Adipose tissue (tissue), 3 donors: ENCODE data around the gene ABCB6. TPM values are rescaled to one million over a fixed set of nuclear protein-coding genes. Genes with fewer than 3 reads are reported as not detected.
A peak's percentile ranks its signal among the peaks of the same experiment; 100 is the strongest.
"Not testable (repeated sequence)": the region's sequence is repeated elsewhere in the genome, so short reads cannot be mapped to it uniquely, and the experiment has no call there.

Experiments used
- H3K27ac ChIP-seq: one replicate; pipeline ENCODE4 v1.5.1; 2013; ENCODE audit warnings: low read depth, low read length
- WGBS, 3 donors: extraction: QIAGEN DNeasy Blood & Tissue Kit; methylation state at CpG; one replicate each; pipeline ENCODE4 v1.1.7; 2013; 5-methylcytosine and 5-hydroxymethylcytosine counted together
- polyA plus RNA-seq, 3 donors: library from polyadenylated mRNA; stranded (reverse); fragments of 200-250 nt; gene quantifications; one replicate each; pipeline ENCODE4 v1.2.3, GENCODE V29; 2013
- donor health status: healthy with polysubstance abuse.
- donor health status: Bipolar disorder and iron deficiency.
- donor health status: healthy.

ABCB6 gene
- 10 to 100 TPM; 15.3 to 43.3 (median 28.1) TPM for polyA plus RNA-seq

DNA sequence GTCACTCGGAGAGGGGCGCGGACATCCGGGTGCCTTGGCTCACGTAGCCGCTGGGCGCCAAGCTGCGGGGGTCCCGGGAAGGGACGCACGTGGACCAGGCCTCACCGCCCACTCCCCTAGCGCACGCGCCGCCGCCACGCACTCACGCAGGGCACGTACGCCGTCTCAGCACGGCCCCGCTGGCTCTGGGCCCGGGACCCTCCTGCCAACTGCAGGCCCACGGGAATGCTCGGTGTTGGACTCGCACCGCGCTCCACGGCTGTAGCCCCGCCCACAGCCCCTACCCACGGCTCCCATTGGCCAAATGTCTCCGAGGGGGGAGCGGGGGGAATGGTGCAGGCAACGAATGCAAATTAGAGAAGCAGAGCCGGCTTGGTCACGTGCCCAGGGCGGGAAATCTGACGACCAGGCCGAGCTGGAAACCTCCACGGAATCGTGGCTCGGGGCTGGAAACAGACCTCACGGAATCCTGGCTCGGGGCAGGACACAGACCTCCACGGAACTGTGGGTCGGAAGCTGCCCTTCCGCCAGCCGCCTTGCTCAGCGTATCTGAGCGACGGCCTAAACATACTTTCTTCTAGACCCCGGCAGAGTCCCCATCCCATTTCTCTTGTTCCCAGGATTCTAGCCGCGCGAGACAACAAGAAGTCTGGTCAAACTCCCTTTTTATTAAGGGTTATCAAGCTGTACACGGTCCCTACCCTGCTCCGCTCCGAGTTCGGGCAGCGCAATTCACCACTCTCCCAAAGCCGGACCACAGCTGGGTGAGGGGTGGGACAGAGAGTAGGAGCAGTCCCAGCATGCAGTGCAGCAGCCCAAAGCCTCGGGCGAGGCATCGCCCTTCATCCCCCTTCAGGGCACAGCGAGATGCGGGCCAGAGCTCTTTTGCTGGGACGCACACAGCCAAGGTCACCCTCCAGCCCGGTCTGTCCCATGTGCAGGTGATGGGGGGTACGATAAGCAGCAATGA lies at the start of gene ABCB6:
TSS of gene ABCB6 (minus strand) at position 227 of the 970 bp plus-strand sequence. CDS start 285 bp downstream, outside the sequence.
- 8% methylated on average over 62 to 71 of the region's 71 CpGs for WGBS, 3 donors
- peak within 1 kb of the TSS; percentile 75 for H3K27ac ChIP-seq

DNA sequence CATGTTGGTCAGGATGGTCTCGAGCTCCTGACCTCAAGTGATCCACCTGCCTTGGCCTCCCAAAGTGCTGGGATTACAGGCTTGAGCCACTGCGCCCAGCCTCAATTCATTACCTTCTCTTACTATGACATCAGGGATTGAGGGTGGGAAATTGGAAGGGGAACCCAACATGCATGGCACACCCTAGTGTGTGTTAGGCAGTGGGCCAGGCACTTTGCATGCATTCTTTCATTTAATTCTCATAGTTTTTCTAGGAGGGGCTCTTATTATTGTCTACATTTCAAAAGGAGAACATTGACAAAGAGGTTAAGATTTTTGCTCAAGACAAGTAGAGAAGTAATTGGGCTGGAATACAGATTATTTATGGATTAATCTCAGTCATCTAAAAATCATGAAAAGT lies 49.5 kb upstream of the ABCB6 start:
- 78 to 90% (median 84%) methylated on average over 2 of the region's 2 CpGs for WGBS, 3 donors
- H3K27ac ChIP-seq, result no peak overlapping the region

DNA sequence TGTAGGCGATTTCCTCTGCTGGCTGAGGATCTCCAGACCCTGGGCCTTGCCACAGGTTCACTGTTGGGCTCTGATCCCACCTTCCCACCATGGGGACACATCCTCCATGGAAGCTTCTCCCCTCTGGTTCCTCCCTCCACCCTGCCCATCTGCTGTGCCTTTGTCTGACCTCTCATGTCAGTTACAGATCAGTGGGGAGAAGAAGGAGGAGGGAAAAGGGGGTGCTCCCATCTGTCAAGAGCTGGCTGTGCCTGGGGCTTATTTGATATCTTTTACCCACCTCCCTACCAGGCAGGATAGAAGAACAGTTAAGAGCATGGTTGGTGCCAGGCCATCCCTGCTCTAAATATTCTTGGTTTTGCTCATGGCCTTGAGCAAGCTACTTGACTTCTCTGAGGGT lies 48.1 kb upstream of the ABCB6 start:
- 83 to 94% methylated on average over 1 of the region's 1 CpG; no CpG with 5 or more reads in 1 of the 3 donors for WGBS, 3 donors
- no peak overlapping the region for H3K27ac ChIP-seq

GRCh38 chr2:219266232-219266631 lies 47.5 kb upstream of the ABCB6 start:
- no peak overlapping the region for H3K27ac ChIP-seq
- WGBS, 3 donors, result 67 to 77% (median 75%) methylated on average over 5 of the region's 5 CpGs

DNA sequence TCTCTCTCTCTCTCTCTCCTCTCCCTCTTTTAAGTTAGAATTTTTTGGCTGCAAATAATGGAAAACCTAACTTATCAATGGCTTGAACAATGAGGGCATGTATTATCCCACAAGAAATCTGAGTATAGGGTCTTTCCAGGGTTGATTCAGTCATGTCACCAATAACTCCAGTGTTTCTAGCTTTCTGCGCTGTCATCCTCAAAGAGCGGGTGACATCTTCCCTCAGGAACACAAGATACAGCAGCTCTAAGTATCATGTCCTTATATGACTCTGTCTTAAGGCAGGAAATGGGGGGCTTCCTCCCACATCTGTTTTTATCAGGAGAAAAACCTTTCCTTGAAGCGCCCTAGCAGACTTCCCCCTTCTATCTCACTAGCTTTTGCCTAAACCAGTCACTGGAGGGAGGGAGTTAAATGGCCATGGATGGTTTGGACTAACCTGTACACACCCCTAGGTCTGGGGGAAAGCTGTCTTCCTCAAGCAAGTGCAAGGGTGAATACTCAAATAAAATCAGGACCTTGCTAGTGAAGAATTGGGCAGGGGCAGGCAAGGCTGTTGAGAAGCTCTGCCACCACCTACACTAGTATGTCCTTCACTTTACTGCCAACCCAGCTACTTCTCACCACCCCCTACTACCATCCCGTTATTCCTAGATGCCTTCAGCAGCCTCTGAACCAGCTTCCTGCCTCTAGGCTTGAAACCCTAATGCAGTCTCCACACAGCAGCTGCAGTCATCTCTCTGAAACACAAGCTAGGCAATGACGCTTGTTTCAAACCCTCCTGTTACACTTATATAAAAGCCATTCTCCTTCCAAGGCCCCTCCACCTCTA lies 42.5 kb upstream of the ABCB6 start:
- no peak overlapping the region for H3K27ac ChIP-seq
- WGBS, 3 donors, result 53 to 69% (median 57%) methylated on average over 5 of the region's 5 CpGs

DNA sequence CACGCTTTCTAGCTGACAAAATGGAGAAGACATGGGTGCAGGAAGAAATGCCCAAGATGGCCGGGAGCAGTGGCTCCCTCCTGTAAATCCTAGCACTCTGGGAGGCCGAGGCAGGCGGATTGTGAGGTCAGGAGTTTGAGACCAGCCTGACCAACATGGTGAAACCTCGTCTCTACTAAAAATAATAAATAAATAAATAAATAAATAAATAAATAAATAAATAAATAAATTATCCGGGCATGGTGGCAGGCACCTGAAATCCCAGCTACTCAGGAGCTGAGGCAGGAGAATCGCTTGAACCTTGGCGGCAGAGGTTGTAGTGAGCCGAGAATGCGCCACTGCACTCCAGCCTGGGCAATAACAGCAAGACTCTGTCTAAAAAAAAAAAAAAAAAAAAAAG lies 40.2 kb upstream of the ABCB6 start:
- 81 to 89% (median 88%) methylated on average over 10 of the region's 10 CpGs for WGBS, 3 donors

DNA sequence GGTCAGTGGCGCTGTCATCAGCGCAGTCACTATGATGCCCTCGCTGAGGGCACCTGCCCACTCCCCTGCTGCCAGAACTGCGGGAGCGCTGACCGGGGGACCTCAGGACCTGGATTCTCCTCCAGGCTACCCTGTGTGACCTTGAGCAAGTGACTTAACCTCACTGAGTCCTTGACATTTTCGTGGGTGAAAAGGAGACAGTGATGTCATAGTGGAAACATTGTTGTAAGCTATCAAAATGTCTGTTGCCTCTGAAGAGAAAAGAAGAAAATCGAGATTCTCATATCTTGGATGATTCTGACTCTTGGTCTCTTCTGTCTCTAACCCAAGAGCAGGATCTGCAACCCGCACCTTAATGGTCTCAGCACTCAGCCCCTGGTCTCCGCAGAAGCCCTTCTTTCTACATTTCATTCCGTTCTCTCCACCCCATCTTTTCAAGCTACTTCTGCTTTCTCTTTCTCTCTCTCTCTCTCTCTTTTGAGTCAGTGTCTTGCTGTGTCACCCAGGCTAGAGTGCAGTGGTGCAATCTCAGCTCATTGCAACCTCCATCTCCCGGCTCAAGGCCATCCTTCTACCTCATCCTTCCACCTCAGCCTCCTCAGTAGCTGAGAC lies 35.9 kb upstream of the ABCB6 start:
- peak overlapping the region; percentile 49 for H3K27ac ChIP-seq
- WGBS, 3 donors, result 11 to 23% (median 16%) methylated on average over 12 of the region's 12 CpGs

More for the DNA sequence above, 40.2 kb upstream of the ABCB6 start:
- not testable (repeated sequence) for H3K27ac ChIP-seq

- peak within 1 kb of the TSS; percentile 49 for H3K27ac ChIP-seq
- WGBS, 3 donors, result 0% methylated on average over 63 to 76 of the region's 76 CpGs
Observed at GRCh38 chr2:219253753-219254589, 35.2 kb upstream of the ABCB6 start, which contains the start of gene TUBA4A. Gene TUBA4A, minus strand, starts transcription at chr2:219253918. Its CDS starts 60 bp downstream, at chr2:219253858.

DNA sequence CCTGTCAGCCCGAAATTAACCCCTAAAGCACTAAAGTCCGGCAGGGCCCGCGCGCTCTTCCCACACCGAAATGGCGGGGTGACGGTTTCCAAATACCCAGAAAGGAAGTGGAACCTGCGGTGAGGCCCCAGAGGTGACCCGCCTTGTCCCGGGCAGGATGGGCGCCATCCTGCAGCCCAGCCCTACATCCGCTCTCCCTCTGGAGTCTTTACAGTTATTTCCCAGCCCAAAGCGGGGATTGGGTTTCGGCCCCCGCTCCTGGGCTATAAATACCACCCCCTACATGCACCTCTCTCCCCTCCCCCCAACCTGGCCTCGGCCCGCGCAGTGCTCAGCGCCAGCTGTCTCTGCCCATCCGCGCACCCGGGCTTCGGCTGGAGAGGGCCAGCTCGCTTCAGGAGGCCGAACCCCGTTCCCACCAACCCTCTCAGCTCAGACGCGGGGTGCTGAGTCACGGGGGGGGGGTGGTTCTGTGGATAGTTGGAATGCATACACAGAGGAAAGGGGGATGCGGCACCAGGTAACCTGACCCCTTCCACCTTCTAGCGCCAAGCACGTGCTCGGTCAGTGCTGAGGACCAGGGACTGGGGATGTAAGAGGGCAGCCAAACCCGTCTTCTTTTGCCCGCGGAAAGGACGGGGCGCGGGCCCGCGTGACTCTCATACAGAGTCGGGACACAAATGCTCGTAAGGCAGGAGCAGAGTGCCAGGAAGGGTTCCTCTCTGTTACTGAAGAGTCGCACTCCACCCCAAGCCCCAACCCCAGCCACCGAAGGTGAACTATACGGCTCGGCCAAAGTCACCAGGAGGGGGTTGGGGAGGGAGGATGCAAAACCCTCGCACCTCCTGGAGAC lies 34.4 kb upstream of the ABCB6 start, which contains the start of gene TUBA4B:
TSS of gene TUBA4B (plus strand) at position 344 of the 853 bp plus-strand sequence. CDS start at position 509, 165 bp downstream.
- H3K27ac ChIP-seq, result no peak within 1 kb of the TSS
- WGBS, 3 donors, result 3 to 4% (median 3%) methylated on average over 49 of the region's 49 CpGs

- WGBS, 3 donors, result 12 to 15% (median 12%) methylated on average over 9 of the region's 9 CpGs
- H3K27ac ChIP-seq, result no peak overlapping the region
Observed at GRCh38 chr2:219252570-219252899, 33.8 kb upstream of the ABCB6 start.

GRCh38 chr2:219252084-219252483 lies 33.3 kb upstream of the ABCB6 start:
- WGBS, 3 donors, result 72 to 74% (median 72%) methylated on average over 5 of the region's 5 CpGs
- no peak overlapping the region for H3K27ac ChIP-seq

DNA sequence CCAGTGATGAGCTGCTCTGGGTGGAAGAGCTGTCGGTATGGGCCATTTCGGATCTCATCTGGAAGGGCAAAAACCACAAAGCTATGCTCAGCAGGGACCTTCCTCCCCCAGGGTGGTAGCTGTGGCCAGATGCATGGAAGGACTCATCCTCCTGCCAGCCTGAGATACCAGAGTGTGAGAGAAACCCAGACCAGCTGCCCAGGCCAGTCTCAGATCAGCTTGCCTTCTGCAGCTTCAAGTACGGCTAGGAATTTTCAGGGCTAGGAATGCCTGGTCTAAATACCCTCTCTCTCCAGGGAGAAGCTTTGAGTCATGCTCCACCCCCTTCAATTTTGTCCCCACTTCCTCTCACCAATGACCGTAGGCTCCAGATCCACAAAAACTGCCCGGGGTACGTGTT lies 32.9 kb upstream of the ABCB6 start:
- H3K27ac ChIP-seq, result no peak overlapping the region
- 54 to 80% (median 57%) methylated on average over 6 of the region's 6 CpGs for WGBS, 3 donors

GRCh38 chr2:219250049-219250781 lies 31.5 kb upstream of the ABCB6 start:
- WGBS, 3 donors, result 69 to 75% (median 70%) methylated on average over 22 of the region's 22 CpGs
- H3K27ac ChIP-seq, result no peak overlapping the region

- 5 to 22% (median 16%) methylated on average over 7 of the region's 7 CpGs for WGBS, 3 donors
- H3K27ac ChIP-seq, result peak overlapping the region; percentile 71
Observed at GRCh38 chr2:219249203-219249980, 30.6 kb upstream of the ABCB6 start.

DNA sequence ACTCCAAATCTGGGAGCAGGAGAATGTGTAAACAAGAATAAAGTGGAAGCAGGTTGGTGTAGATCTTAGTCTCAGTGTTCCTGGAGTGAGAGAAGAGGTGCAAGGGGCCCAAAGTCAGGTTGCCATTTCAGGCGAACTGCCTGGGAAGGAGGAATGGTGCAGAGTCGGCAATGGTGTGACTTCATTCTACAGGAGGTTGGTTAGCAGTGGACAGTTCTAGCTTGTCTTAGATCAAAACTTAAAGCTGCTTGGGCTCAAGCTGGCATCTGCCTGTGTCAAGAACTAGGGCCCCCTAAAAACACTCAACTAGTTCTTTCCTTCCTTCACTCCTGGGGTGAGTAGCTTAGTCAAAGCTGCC lies 30.1 kb upstream of the ABCB6 start:
- WGBS, 3 donors, result 69 to 72% (median 70%) methylated on average over 2 of the region's 2 CpGs
- H3K27ac ChIP-seq, result peak overlapping the region; percentile 71
